Measurements from ENCODE around the gene C2orf15.

DNA sequence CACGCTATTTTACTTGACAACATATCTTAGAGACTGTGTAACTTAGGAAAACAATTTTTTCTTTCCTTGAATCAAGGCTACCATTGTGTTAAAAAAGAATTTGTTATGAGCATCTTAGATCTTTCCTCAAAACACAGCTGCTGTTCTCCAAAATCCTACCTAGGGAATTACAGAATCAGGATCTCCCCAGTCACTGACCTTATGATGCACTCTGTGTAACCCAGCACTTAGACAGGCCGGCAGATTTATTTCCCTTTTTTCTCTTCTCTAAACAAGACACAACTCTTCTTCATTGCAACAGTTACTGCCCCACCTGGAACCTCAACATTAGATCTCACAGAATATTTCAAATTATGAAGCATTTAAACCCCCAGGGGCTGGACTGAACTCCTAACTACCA is 13.5 kb upstream of the C2orf15 start:
- TF ChIP-seq, protein P1, sequence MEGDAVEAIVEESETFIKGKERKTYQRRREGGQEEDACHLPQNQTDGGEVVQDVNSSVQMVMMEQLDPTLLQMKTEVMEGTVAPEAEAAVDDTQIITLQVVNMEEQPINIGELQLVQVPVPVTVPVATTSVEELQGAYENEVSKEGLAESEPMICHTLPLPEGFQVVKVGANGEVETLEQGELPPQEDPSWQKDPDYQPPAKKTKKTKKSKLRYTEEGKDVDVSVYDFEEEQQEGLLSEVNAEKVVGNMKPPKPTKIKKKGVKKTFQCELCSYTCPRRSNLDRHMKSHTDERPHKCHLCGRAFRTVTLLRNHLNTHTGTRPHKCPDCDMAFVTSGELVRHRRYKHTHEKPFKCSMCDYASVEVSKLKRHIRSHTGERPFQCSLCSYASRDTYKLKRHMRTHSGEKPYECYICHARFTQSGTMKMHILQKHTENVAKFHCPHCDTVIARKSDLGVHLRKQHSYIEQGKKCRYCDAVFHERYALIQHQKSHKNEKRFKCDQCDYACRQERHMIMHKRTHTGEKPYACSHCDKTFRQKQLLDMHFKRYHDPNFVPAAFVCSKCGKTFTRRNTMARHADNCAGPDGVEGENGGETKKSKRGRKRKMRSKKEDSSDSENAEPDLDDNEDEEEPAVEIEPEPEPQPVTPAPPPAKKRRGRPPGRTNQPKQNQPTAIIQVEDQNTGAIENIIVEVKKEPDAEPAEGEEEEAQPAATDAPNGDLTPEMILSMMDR (IDR thresholded peaks at IDR 0.05 in 2 of 3, conservative IDR thresholded peaks at IDR 0.05 in 1 of 3; ENCODE audit: borderline replicate concordance in 1 of 3, insufficient read depth in 1 of 3, low read depth in 2 of 3, low read length in 2 of 3), result no peak
- no peak for TF ChIP-seq EZH2phosphoT487 (IDR thresholded peaks at IDR 0.05; ENCODE audit: borderline replicate concordance)

All from HCT116 (cell line).